ENCODE results near the gene CD84.
"Not testable (repeated sequence)": the region's sequence is repeated elsewhere in the genome, so short reads cannot be mapped to it uniquely, and the experiment has no call there.

Gene CD84

DNA sequence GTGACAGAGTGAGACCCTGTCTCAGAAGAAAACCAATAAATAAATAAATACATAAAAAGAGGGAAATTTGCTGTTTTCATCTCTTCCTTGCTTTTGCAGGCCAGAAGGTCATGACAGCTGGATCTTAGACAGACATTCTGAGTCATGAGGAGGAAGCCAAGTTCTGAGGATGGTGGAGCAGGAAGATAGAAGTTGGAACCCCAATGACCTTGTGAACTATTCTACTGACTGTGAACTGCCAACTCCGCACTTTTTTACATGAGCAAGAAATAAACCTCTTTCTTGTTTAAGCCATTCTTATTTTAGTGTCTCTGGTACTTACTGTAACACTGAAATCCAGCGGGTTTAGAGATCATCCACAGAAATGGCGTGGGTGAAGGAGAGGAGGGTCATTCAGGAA is 8.5 kb downstream of the CD84 start:
- TF ChIP-seq, protein P1, sequence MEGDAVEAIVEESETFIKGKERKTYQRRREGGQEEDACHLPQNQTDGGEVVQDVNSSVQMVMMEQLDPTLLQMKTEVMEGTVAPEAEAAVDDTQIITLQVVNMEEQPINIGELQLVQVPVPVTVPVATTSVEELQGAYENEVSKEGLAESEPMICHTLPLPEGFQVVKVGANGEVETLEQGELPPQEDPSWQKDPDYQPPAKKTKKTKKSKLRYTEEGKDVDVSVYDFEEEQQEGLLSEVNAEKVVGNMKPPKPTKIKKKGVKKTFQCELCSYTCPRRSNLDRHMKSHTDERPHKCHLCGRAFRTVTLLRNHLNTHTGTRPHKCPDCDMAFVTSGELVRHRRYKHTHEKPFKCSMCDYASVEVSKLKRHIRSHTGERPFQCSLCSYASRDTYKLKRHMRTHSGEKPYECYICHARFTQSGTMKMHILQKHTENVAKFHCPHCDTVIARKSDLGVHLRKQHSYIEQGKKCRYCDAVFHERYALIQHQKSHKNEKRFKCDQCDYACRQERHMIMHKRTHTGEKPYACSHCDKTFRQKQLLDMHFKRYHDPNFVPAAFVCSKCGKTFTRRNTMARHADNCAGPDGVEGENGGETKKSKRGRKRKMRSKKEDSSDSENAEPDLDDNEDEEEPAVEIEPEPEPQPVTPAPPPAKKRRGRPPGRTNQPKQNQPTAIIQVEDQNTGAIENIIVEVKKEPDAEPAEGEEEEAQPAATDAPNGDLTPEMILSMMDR (conservative IDR thresholded peaks at IDR 0.05; ENCODE audit: low read depth, low read length): no peak
- no peak overlapping the region for H3K4me3 ChIP-seq (ENCODE audit: low read depth, low read length)
- no peak for DNase-seq (ENCODE audit: low read depth)

DNA sequence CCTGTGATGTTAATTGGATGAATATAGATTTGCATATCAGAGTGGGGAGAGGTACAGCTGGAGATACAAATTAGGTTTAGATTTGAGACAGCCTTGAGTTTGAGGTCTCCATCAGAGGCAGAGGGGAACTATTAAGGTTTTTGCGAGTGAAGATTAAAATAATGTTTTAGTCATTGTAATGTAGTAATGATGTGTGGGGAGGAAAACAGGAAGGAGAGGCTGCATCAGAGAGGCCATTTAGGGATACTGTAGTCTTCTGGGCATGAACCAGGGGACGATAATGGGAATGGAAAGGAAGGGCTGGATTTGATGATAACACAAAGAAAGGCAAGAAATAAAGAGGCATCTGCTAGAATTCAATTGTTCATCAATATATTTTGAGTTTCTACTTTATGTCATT is 9.5 kb downstream of the CD84 start:
- TF ChIP-seq, protein P1 (conservative IDR thresholded peaks at IDR 0.05; ENCODE audit: low read depth, low read length): no peak
- no peak overlapping the region for H3K4me3 ChIP-seq (ENCODE audit: low read depth, low read length)
- DNase-seq (ENCODE audit: low read depth): no peak

DNA sequence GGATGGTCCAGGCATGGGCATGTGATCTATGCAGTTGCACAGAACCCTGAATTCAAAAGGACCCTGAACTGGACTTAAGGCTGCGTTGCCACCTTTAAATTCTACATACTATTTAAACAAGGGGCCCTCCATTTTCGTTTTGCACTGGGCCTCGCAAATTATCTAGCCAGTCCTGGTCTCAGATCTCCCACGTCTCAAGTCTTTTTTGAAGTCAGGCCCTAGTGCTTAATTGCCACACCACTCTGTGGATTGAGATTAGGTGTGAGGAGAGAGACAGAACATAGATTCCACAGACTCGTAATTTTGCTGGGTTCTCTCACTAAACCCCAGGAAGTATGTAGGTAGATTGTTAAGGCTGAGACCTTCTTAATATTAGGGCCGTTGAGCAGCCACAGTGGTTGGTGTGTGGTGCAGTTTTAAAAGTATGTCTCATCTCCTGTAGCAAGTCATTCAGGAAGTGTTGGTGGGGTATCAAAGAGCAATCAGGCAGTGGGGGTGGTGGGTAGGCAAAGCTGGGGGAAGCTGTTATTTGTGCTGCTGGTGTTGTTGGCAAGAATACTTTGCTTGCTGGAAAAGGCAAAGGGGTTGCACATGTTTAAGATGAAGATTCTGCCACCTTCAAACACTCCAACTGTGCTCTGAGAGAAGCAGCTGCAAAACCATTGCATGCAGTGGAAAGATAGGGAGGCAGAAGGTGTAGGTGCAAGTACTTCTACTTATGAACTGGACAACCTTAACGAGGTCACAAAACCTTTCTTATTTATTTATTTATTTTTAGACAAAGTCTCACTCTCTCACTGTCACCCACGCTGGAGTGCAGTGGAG is 11.2 kb downstream of the CD84 start:
- DNase-seq (ENCODE audit: low read depth): no peak
- TF ChIP-seq, protein P1 (conservative IDR thresholded peaks at IDR 0.05; ENCODE audit: low read depth, low read length): no peak
- no peak overlapping the region for H3K4me3 ChIP-seq (ENCODE audit: low read depth, low read length)

DNA sequence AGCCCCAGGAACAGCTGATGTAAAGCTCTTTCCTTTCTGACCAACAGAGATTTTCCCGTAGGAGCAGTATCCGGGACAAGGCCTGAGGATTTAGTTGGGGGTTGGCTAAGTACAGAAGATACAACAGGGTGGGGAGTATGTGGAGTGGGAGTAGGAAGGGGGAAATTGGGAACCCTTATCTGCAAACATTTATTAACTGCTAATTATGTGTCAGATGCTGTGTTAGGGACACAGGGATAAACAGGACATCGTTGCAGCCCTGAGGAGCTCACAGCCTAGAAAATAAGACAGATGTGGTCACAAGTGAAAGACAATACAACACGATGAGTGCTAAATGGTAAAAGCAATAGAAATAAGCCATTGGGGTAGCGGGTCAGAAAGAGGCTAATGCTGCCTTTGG is 12.0 kb downstream of the CD84 start:
- TF ChIP-seq, protein P1 (conservative IDR thresholded peaks at IDR 0.05; ENCODE audit: low read depth, low read length): no peak
- H3K4me3 ChIP-seq (ENCODE audit: low read depth, low read length): no peak overlapping the region
- no peak for DNase-seq (ENCODE audit: low read depth)

DNA sequence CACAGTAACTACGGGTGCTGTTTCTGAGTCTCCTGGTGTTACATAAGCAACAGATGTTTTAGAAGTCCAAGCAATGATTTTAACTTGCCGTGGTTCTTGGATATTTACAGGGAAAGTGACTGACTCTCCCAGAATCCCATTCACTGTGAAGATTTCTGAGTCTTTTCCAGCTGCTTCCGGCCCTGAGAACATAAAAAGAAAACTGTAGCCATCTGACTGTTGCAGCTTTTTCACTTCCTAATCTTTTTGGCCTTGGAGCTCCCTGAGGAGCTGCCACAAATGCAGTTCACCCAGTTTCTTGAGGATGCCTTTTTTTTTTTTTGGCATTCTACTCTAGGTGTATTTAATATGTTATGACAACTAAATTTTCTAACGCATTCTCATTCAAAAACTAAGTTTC is 13.7 kb downstream of the CD84 start:
- H3K4me3 ChIP-seq (ENCODE audit: low read depth, low read length): no peak overlapping the region
- DNase-seq (ENCODE audit: low read depth): no peak
- TF ChIP-seq, protein P1 (conservative IDR thresholded peaks at IDR 0.05; ENCODE audit: low read depth, low read length): no peak

DNA sequence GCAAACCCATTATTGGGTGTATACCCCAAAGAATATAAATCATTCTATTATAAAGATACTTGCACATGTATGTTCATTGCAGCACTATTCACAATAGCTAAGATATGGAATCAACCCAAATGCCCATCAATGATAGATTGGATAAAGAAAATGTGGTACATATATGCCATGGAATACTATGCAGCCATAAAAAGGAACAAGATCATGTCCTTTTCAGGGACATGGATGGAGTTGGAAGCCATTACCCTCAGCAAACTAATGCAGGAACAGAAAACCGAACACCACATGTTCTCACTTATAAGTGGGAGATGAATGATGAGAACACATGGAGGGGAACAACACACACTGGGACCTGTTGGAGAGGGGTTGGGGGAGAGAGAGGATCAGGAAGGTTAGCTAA is 16.1 kb downstream of the CD84 start:
- not testable (repeated sequence) for DNase-seq (ENCODE audit: low read depth); H3K4me3 ChIP-seq (ENCODE audit: low read depth, low read length)

DNA sequence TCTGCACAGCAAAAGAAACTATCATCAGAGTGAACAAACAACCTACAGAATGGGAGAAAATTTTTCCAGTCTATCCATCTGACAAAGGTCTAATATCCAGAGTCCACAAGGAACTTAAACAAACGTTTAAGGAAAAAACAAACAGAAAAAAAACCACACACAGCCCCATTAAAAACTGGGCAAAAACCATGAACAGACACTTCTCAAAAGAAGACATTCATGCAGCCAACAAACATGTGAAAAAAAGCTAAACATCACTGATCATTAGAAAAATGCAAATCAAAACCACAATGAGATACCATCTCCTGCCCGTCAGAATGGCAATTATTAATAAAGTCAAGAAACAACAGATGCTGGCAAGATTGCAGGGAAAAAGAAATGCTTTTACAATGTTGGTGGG is 16.6 kb downstream of the CD84 start:
- not testable (repeated sequence) for DNase-seq (ENCODE audit: low read depth); H3K4me3 ChIP-seq (ENCODE audit: low read depth, low read length)

DNA sequence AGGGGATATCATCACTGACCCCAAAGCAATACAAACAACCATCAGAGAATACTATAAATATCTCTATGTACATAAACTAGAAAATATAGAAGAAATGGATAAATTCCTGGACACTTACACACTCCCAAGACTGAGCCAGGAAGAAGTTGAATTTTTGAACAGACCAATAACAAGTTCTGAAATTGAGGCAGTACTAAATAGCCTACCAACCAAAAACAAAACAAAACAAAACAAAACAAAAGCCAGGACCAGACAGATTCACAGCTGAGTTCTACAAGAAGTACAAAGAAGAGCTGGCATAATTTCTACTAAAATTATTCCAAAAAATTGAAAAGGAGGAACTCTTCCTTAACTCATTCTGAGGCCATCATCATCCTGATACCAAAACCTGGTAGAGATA is 18.5 kb downstream of the CD84 start:
- TF ChIP-seq, protein P1 (conservative IDR thresholded peaks at IDR 0.05; ENCODE audit: low read depth, low read length): no peak
- DNase-seq (ENCODE audit: low read depth): no peak
- no peak overlapping the region for H3K4me3 ChIP-seq (ENCODE audit: low read depth, low read length)

Data from choroid plexus epithelial cell (primary cell).